Fibroblast of pulmonary artery (primary cell): ENCODE results near the gene ADAMTSL5.

ENCODE experiments used
- DNase-seq: peaks from one replicate; pipeline ENCODE4 v3.0.0-alpha.2; 2010; ENCODE audit warnings: low read depth
- H3K4me3 ChIP-seq: replicated peaks from 2 replicates; pipeline ENCODE4 v1.5.1; 2011; ENCODE audit warnings: low read depth, mild to moderate bottlenecking, control low read depth, low read length, moderate library complexity
- TF ChIP-seq, protein P1 (sequence below): IDR thresholded peaks from 2 replicates; pipeline ENCODE4 v1.5.1; 2011; ENCODE audit warnings: mild to moderate bottlenecking, control low read depth, low read length, inconsistent platforms; ENCODE audit errors: missing control alignments

ADAMTSL5 gene

DNA sequence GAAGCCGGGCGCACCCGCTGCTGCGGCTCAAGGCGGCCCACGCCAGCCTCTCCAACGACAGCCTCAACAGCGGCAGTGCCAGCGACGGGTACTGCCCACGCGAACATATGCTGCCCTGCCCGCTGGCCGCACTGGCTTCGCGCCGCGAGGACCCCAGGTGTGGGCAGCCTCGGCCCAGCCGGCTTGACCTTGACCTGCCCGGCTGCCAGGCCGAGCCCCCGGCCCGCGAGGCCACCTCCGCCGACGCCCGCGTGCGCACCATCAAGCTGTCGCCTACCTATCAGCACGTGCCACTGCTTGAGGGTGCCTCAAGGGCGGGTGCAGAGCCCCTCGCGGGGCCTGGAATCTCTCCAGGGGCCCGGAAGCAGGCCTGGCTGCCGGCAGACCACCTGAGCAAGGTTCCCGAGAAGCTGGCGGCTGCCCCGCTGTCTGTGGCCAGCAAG is 46.8 kb downstream of the ADAMTSL5 start:
- TF ChIP-seq, protein P1, sequence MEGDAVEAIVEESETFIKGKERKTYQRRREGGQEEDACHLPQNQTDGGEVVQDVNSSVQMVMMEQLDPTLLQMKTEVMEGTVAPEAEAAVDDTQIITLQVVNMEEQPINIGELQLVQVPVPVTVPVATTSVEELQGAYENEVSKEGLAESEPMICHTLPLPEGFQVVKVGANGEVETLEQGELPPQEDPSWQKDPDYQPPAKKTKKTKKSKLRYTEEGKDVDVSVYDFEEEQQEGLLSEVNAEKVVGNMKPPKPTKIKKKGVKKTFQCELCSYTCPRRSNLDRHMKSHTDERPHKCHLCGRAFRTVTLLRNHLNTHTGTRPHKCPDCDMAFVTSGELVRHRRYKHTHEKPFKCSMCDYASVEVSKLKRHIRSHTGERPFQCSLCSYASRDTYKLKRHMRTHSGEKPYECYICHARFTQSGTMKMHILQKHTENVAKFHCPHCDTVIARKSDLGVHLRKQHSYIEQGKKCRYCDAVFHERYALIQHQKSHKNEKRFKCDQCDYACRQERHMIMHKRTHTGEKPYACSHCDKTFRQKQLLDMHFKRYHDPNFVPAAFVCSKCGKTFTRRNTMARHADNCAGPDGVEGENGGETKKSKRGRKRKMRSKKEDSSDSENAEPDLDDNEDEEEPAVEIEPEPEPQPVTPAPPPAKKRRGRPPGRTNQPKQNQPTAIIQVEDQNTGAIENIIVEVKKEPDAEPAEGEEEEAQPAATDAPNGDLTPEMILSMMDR, result no peak
- no peak overlapping the region for H3K4me3 ChIP-seq
- no peak for DNase-seq

DNA sequence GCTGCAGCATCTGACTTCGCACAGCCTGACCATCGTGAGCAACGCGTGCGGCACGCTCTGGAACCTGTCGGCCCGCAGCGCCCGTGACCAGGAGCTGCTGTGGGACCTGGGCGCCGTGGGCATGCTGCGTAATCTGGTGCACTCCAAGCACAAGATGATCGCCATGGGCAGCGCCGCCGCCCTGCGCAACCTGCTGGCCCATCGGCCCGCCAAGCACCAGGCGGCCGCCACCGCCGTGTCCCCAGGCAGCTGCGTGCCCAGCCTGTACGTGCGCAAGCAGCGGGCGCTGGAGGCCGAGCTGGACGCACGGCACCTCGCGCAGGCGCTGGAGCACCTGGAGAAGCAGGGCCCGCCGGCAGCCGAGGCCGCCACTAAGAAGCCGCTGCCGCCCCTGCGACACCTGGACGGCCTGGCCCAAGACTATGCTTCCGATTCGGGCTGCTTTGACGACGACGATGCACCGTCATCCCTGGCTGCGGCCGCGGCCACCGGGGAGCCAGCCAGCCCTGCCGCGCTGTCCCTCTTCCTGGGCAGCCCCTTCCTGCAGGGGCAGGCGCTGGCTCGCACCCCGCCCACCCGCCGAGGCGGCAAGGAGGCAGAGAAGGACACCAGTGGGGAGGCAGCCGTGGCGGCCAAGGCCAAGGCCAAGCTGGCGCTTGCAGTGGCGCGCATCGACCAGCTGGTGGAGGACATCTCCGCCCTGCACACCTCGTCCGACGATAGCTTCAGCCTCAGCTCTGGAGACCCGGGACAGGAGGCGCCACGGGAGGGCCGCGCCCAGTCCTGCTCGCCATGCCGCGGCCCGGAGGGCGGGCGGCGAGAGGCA is 47.4 kb downstream of the ADAMTSL5 start:
- TF ChIP-seq, protein P1, result peak; percentile 22
- no peak for DNase-seq

DNA sequence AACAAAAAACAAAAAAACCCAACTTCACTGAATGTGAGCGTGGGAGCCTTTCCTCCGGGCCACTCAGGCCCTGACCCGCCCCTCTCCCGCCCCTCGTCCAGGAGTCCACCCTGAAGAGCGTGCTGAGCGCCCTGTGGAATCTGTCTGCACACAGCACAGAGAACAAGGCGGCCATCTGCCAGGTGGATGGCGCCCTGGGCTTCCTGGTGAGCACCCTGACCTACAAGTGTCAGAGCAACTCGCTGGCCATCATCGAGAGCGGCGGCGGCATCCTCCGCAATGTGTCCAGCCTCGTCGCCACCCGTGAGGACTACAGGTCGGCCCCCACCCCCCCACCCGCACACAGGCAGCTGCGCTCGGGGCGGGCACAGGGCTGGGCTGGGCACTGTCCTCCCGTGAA is 51.0 kb downstream of the ADAMTSL5 start:
- DNase-seq, result no peak
- H3K4me3 ChIP-seq, result no peak overlapping the region
- TF ChIP-seq, protein P1, result no peak

More for the DNA sequence above, 47.4 kb downstream of the ADAMTSL5 start:
- no peak overlapping the region for H3K4me3 ChIP-seq

- no peak overlapping the region for H3K4me3 ChIP-seq
- no peak for DNase-seq
- TF ChIP-seq, protein P1, result no peak
Observed at GRCh38 chr19:1460033-1460995, 52.5 kb downstream of the ADAMTSL5 start.

DNA sequence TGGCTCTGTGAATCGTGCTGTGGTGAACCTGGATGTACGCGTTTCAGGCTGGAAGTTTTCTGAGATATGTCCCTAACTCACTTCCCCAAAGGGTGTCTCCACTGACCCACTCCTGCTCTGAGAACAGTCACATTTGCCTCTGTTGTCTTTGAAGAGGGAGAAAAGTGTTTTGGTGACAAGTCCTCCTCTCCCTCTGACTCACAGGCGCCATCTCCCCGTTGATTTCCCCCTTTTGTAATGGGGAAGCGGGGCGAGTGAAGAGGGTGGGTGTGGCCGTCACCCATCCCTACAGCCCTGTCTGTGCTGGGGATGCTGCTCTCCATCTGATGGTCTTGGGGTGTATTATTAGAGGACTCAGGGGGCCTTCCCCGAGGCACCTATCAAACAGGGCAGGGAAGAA is 53.3 kb downstream of the ADAMTSL5 start:
- DNase-seq, result no peak
- H3K4me3 ChIP-seq, result no peak overlapping the region
- TF ChIP-seq, protein P1, result no peak

GRCh38 chr19:1457892-1458291 is 54.9 kb downstream of the ADAMTSL5 start:
- DNase-seq, result no peak
- H3K4me3 ChIP-seq, result no peak overlapping the region
- TF ChIP-seq, protein P1, result no peak
